OCI-LY3 (cell line): ENCODE measurements around the gene CAMTA1.

Experiments
- CTCF ChIP-seq: fragments of 200-600, 300-600 bp; sonication (generic); IDR thresholded peaks from 2 replicates; pipeline ENCODE4 v1.5.1; 2014; ENCODE audit warnings: antibody characterized with exemption, low read length, low read depth
- EZH2phosphoT487 ChIP-seq: fragments of 200-600 bp; shearing (Covaris generic); IDR thresholded peaks from 2 replicates; pipeline ENCODE4 v1.6.1; 2018; ENCODE audit warnings: antibody characterized with exemption, mixed run types, low read depth

- TF ChIP-seq CTCF, result no peak
- TF ChIP-seq EZH2phosphoT487, result no peak
Measured at GRCh38 chr1:7651203-7651602, 865.9 kb downstream of the CAMTA1 start.
